WTC11 (cell line): ENCODE measurements around the gene PTPN5.

Experiments
- RELA ChIP-seq: sonication (generic); formaldehyde crosslinking; IDR thresholded peaks from 2 replicates; pipeline ENCODE4 v1.8.1; 2022; ENCODE audit warnings: missing genetic modification reagents, mild to moderate bottlenecking, borderline replicate concordance
- TF ChIP-seq, protein P1 (sequence below): fragments of 200-600 bp; IDR thresholded peaks from 2 replicates; pipeline ENCODE4 v1.8.0; 2022; ENCODE audit warnings: antibody characterized with exemption
- TF ChIP-seq, protein P2 (sequence below): sonication (generic); formaldehyde crosslinking; IDR thresholded peaks from 2 replicates; pipeline ENCODE4 v1.8.1; 2022; ENCODE audit warnings: low read depth, missing genetic modification reagents, borderline replicate concordance

- TF ChIP-seq, protein P1, sequence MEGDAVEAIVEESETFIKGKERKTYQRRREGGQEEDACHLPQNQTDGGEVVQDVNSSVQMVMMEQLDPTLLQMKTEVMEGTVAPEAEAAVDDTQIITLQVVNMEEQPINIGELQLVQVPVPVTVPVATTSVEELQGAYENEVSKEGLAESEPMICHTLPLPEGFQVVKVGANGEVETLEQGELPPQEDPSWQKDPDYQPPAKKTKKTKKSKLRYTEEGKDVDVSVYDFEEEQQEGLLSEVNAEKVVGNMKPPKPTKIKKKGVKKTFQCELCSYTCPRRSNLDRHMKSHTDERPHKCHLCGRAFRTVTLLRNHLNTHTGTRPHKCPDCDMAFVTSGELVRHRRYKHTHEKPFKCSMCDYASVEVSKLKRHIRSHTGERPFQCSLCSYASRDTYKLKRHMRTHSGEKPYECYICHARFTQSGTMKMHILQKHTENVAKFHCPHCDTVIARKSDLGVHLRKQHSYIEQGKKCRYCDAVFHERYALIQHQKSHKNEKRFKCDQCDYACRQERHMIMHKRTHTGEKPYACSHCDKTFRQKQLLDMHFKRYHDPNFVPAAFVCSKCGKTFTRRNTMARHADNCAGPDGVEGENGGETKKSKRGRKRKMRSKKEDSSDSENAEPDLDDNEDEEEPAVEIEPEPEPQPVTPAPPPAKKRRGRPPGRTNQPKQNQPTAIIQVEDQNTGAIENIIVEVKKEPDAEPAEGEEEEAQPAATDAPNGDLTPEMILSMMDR, result no peak
- no peak for TF ChIP-seq RELA (CRISPR knock-in tag)
- TF ChIP-seq, protein P2, sequence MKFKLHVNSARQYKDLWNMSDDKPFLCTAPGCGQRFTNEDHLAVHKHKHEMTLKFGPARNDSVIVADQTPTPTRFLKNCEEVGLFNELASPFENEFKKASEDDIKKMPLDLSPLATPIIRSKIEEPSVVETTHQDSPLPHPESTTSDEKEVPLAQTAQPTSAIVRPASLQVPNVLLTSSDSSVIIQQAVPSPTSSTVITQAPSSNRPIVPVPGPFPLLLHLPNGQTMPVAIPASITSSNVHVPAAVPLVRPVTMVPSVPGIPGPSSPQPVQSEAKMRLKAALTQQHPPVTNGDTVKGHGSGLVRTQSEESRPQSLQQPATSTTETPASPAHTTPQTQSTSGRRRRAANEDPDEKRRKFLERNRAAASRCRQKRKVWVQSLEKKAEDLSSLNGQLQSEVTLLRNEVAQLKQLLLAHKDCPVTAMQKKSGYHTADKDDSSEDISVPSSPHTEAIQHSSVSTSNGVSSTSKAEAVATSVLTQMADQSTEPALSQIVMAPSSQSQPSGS (CRISPR knock-in tag), result no peak
Measured at GRCh38 chr11:18773681-18774080, 17.9 kb downstream of the PTPN5 start.
